NCI-H2171 (cell line): ENCODE results near the gene ELOB.
A peak's percentile ranks its signal among the peaks of the same experiment; 100 is the strongest.

ENCODE experiments used
- DNase-seq: peaks from one replicate; lab custom pipeline; 2025; lab: John Stamatoyannopoulos, UW

The ELOB gene

GRCh38 chr16:2767140-2767731, 9.8 kb downstream of the ELOB start:
- no peak for DNase-seq

- no peak for DNase-seq
These were observed 10.5 kb downstream of the ELOB start for GRCh38 chr16:2766430-2767139.

- DNase-seq = no peak
These were observed 11.3 kb downstream of the ELOB start for GRCh38 chr16:2765462-2766404.

GRCh38 chr16:2764718-2765117, 12.4 kb downstream of the ELOB start:
- DNase-seq = no peak

- DNase-seq = no peak
These were observed 13.9 kb downstream of the ELOB start for GRCh38 chr16:2763173-2763572.

- no peak for DNase-seq
These were observed 14.4 kb downstream of the ELOB start for GRCh38 chr16:2762711-2763110.

- no peak for DNase-seq
These were observed 15.0 kb downstream of the ELOB start for GRCh38 chr16:2761886-2762583.

GRCh38 chr16:2761472-2761871, 15.6 kb downstream of the ELOB start:
- no peak for DNase-seq

- no peak for DNase-seq
These were observed 19.7 kb downstream of the ELOB start for GRCh38 chr16:2757344-2757743.

GRCh38 chr16:2756288-2757015, 20.6 kb downstream of the ELOB start:
- no peak for DNase-seq

- DNase-seq = no peak
These were observed 21.9 kb downstream of the ELOB start for GRCh38 chr16:2755158-2755557.

- no peak for DNase-seq
These were observed 23.4 kb downstream of the ELOB start for GRCh38 chr16:2753733-2754020.

- DNase-seq = peak; percentile 80
These were observed 24.0 kb downstream of the ELOB start for GRCh38 chr16:2752850-2753732.

GRCh38 chr16:2752035-2752849, 24.8 kb downstream of the ELOB start, which contains the start of gene SRRM2:
TSS of gene SRRM2 (plus strand) at chr16:2752638. CDS start at chr16:2756365, 3,727 bp downstream.
- peak; percentile 96 for DNase-seq

- peak; percentile 74 for DNase-seq
These were observed 25.5 kb downstream of the ELOB start for GRCh38 chr16:2751577-2752034.

- no peak for DNase-seq
These were observed 27.1 kb downstream of the ELOB start for GRCh38 chr16:2749936-2750335.

GRCh38 chr16:2749476-2749875, 27.6 kb downstream of the ELOB start:
- DNase-seq = no peak

- no peak for DNase-seq
These were observed 28.2 kb downstream of the ELOB start for GRCh38 chr16:2748757-2749455.

GRCh38 chr16:2745961-2746360, 31.1 kb downstream of the ELOB start:
- DNase-seq = no peak
